Mesenchymal stem cell (in vitro differentiated cells and primary cell): ENCODE results near the gene HACD4.
"Not testable (repeated sequence)": the region's sequence is repeated elsewhere in the genome, so short reads cannot be mapped to it uniquely, and the experiment has no call there.

Experiments used
- DNase-seq: peaks from one replicate; pipeline ENCODE4 v3.0.0-alpha.2; 2013
- H2AFZ ChIP-seq: one replicate; pipeline ENCODE4 v1.6.1; 2013; ENCODE audit warnings: low read depth, mild to moderate bottlenecking, control low read depth, inconsistent platforms, low read length, moderate library complexity
- H2AK5ac ChIP-seq: 2 replicates; pipeline ENCODE4 v1.6.1; 2013; ENCODE audit warnings: low read length, moderate library complexity, mild to moderate bottlenecking, inconsistent platforms; ENCODE audit not compliant: severe bottlenecking
- H2BK120ac ChIP-seq: one replicate; pipeline ENCODE4 v1.6.1; 2013; ENCODE audit warnings: low read depth, mild to moderate bottlenecking, inconsistent platforms, low read length, moderate library complexity
- H2BK12ac ChIP-seq, 2 experiments: one replicate each; pipeline ENCODE4 v1.6.1; 2013; ENCODE audit warnings: inconsistent platforms in 2 of 2, low read length in 2 of 2, mild to moderate bottlenecking in 2 of 2, moderate library complexity in 2 of 2, control low read depth in 1 of 2
- H2BK15ac ChIP-seq: one replicate; pipeline ENCODE4 v1.6.1; 2013; ENCODE audit warnings: mild to moderate bottlenecking, low read depth, inconsistent platforms; ENCODE audit not compliant: poor library complexity, severe bottlenecking
- H2BK5ac ChIP-seq: 2 replicates; pipeline ENCODE4 v1.6.1; 2013; ENCODE audit warnings: low read depth, mild to moderate bottlenecking, low read length, control low read depth, inconsistent platforms; ENCODE audit not compliant: poor library complexity, severe bottlenecking
- H3K14ac ChIP-seq, 2 experiments: one replicate each; pipeline ENCODE4 v1.6.1; 2013; ENCODE audit warnings: inconsistent platforms in 2 of 2, low read length in 2 of 2, control low read depth in 1 of 2, mild to moderate bottlenecking in 1 of 2, moderate library complexity in 1 of 2
- H3K18ac ChIP-seq, 2 experiments: one replicate each; pipeline ENCODE4 v1.6.1; 2013; ENCODE audit warnings: inconsistent platforms in 2 of 2, low read length in 2 of 2, control low read depth in 1 of 2, low read depth in 1 of 2, mild to moderate bottlenecking in 1 of 2
- H3K23ac ChIP-seq, 2 experiments: one replicate each; pipeline ENCODE4 v1.6.1; 2013; ENCODE audit warnings: inconsistent platforms in 2 of 2, low read length in 2 of 2, mild to moderate bottlenecking in 2 of 2, moderate library complexity in 2 of 2, control low read depth in 1 of 2
- H3K27ac ChIP-seq: 2 replicates; pipeline ENCODE4 v1.5.1; 2013; ENCODE audit warnings: mild to moderate bottlenecking, moderate library complexity, low read length, control low read depth, inconsistent platforms; ENCODE audit not compliant: poor library complexity, severe bottlenecking
- H3K27me3 ChIP-seq, 2 experiments: 2 replicates each; pipeline versions ENCODE4 v1.6.1 to v1.7.0; 2013; ENCODE audit warnings: low read length in 2 of 2, mild to moderate bottlenecking in 2 of 2, moderate library complexity in 2 of 2, control low read depth in 1 of 2, inconsistent platforms in 1 of 2; ENCODE audit not compliant: control insufficient read depth in 1 of 2, insufficient read depth in 1 of 2
- H3K36me3 ChIP-seq, 2 experiments: 2 replicates each; pipeline versions ENCODE4 v1.6.1 to v1.7.0; 2013; ENCODE audit warnings: low read length in 2 of 2, control low read depth in 1 of 2, inconsistent platforms in 1 of 2, low read depth in 1 of 2, mild to moderate bottlenecking in 1 of 2; ENCODE audit not compliant: insufficient read depth in 2 of 2, control insufficient read depth in 1 of 2
- H3K4ac ChIP-seq, 2 experiments: one replicate each; pipeline ENCODE4 v1.6.1; 2013; ENCODE audit warnings: inconsistent platforms in 2 of 2, low read length in 2 of 2, mild to moderate bottlenecking in 2 of 2, moderate library complexity in 2 of 2, control low read depth in 1 of 2, low read depth in 1 of 2
- H3K4me1 ChIP-seq: 2 replicates; pipeline ENCODE4 v1.6.1; 2013; ENCODE audit warnings: low read depth, low read length, control low read depth; ENCODE audit not compliant: control insufficient read depth, insufficient read depth
- H3K4me2 ChIP-seq: 2 replicates; pipeline ENCODE4 v1.6.1; 2013; ENCODE audit warnings: low read length, mild to moderate bottlenecking, inconsistent platforms; ENCODE audit not compliant: poor library complexity, severe bottlenecking
- H3K4me3 ChIP-seq, 2 experiments: 2 replicates each; pipeline versions ENCODE4 v1.5.1 to v1.7.0; 2013; ENCODE audit warnings: low read length in 2 of 2, mild to moderate bottlenecking in 2 of 2, control low read depth in 1 of 2, low read depth in 1 of 2; ENCODE audit not compliant: insufficient read depth in 1 of 2
- H3K79me1 ChIP-seq: replicated peaks from 2 replicates; pipeline ENCODE4 v1.6.1; 2013; ENCODE audit warnings: mild to moderate bottlenecking, control low read depth, low read length, inconsistent platforms; ENCODE audit not compliant: poor library complexity, severe bottlenecking
- H3K9ac ChIP-seq: 2 replicates; pipeline ENCODE4 v1.7.0; 2013; ENCODE audit warnings: mild to moderate bottlenecking, low read length, moderate library complexity
- H3K9me3 ChIP-seq: 2 replicates; pipeline ENCODE4 v1.7.0; 2013; ENCODE audit warnings: mild to moderate bottlenecking, low read length; ENCODE audit not compliant: control insufficient read depth
- H4K8ac ChIP-seq: one replicate; pipeline ENCODE4 v1.6.1; 2013; ENCODE audit warnings: inconsistent platforms, mild to moderate bottlenecking, low read length, moderate library complexity
- H4K91ac ChIP-seq: one replicate; pipeline ENCODE4 v1.6.1; 2013; ENCODE audit warnings: mild to moderate bottlenecking, low read length, inconsistent platforms
- WGBS: methylation state at CpG from one replicate; pipeline ENCODE4 v1.1.7; 2013; ENCODE audit warnings: mixed read lengths; 5-methylcytosine and 5-hydroxymethylcytosine counted together

The HACD4 gene

GRCh38 chr9:20978249-20978648 lies 53.2 kb downstream of the HACD4 start:
- Histone ChIP-seq H3K4me3 (no peak overlapping the region), H4K8ac (no peak overlapping the region), H2BK120ac (no peak overlapping the region), H3K14ac (no peak overlapping the region), H3K4ac (no peak overlapping the region), H2AFZ (no peak overlapping the region), H2BK15ac (no peak overlapping the region), H2BK5ac (no peak overlapping the region), H3K23ac (no peak overlapping the region), H2AK5ac (no peak overlapping the region), H3K36me3 (peaks cover 0 to 53% of the 10 kb centered on the region in 2 experiments), H3K79me1 (no peaks in the 10 kb centered on the region), H3K18ac (no peak overlapping the region), H3K9me3 (no peaks in the 10 kb centered on the region), H2BK12ac (no peak overlapping the region), H3K27ac (no peak overlapping the region), H3K4me1 (no peaks in the 10 kb centered on the region), H3K4me2 (no peak overlapping the region), H3K9ac (no peak overlapping the region), H3K27me3 (no peaks in the 10 kb centered on the region), H4K91ac (no peak overlapping the region)
- no CpG with 5 or more reads among the region's 2 CpGs for WGBS
- DNase-seq: no peak

DNA sequence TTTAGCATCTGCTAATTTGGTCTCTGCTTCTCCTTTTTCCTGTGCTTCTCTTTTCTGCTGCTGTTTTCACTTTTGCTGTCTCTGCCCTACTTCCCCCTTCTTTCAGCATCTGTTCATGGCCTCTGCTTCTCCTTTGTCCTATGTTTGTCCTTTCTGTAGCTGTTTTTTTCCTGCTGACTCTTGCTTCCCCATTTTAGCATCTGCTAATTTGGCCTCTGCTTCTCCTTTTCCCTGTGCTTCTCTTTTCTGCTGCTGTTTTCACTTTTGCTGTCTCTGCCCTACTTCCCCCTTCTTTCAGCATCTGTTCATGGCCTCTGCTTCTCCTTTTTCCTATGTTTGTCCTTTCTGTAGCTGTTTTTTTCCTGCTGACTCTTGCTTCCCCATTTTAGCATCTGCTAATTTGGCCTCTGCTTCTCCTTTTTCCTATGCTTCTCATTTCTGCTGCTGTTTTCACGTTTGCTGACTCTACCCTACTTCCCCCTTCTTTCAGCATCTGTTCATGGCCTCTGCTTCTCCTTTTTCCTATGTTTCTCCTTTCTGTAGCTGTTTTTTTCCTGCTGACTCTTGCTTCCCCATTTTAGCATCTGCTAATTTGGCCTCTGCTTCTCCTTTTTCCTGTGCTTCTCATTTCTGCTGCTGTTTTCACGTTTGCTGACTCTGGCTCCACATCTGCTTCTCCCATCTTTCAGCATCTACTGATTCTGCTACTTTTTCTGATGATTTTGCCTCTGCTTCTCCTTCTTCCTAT lies 57.1 kb downstream of the HACD4 start:
- H2BK15ac ChIP-seq, H3K14ac ChIP-seq, H3K9me3 ChIP-seq, H3K9ac ChIP-seq, H4K8ac ChIP-seq, H2BK5ac ChIP-seq, H2AK5ac ChIP-seq, H3K18ac ChIP-seq, H3K4me1 ChIP-seq, H2BK120ac ChIP-seq, H3K23ac ChIP-seq, DNase-seq, H3K4me3 ChIP-seq, H2AFZ ChIP-seq, H3K4ac ChIP-seq, H3K27me3 ChIP-seq, H3K79me1 ChIP-seq, H3K4me2 ChIP-seq, H4K91ac ChIP-seq, H2BK12ac ChIP-seq, H3K27ac ChIP-seq: not testable (repeated sequence)
- H3K36me3 ChIP-seq: peaks cover 0 to 53% of the 10 kb centered on the region in 2 experiments
- WGBS: 92% methylated on average over 2 of the region's 2 CpGs

- not testable (repeated sequence) for H4K8ac ChIP-seq, H3K18ac ChIP-seq, H3K4me3 ChIP-seq, H3K4ac ChIP-seq, H3K27ac ChIP-seq, H3K79me1 ChIP-seq, H2AFZ ChIP-seq, H4K91ac ChIP-seq, H3K23ac ChIP-seq, H2BK120ac ChIP-seq, DNase-seq, H3K9me3 ChIP-seq, H2BK12ac ChIP-seq, H3K27me3 ChIP-seq, H3K4me1 ChIP-seq, H2BK15ac ChIP-seq, H2BK5ac ChIP-seq, H3K4me2 ChIP-seq, H3K9ac ChIP-seq, H2AK5ac ChIP-seq, H3K14ac ChIP-seq
- 94% methylated on average over 2 of the region's 2 CpGs for WGBS
- peaks cover 0 to 47% of the 10 kb centered on the region in 2 experiments for H3K36me3 ChIP-seq
Observed at GRCh38 chr9:20973246-20973947, 58.0 kb downstream of the HACD4 start.

DNA sequence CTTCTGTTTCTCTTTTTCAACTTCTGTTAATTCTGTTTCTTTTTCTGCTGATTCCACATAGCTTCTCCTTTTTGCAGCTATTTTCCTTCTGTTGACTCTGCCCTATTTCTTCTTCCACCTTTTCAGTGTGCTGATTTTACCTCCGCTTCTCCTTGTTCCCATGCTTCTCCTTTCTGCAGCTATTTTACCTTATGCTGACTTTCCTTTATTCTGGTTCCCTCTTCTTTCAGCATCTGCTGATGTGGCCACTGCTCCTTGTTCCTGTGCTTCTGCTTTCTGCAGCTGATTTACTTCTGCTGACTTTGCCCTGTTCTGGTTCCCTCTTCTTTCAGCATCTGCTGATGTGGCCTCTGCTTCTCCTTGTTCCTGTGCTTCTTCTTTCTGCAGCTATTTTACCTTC lies 58.8 kb downstream of the HACD4 start:
- Histone ChIP-seq H3K36me3 (peaks cover 0 to 40% of the 10 kb centered on the region in 2 experiments), H3K79me1 (peaks cover 4% of the 10 kb centered on the region), H4K8ac (no peak overlapping the region), H2BK12ac (no peak overlapping the region), H3K4me2 (no peak overlapping the region), H3K27me3 (no peaks in the 10 kb centered on the region), H3K4me1 (no peaks in the 10 kb centered on the region), H2BK5ac (no peak overlapping the region), H3K18ac (no peak overlapping the region), H2AFZ (no peak overlapping the region), H2BK120ac (no peak overlapping the region), H3K9me3 (no peaks in the 10 kb centered on the region), H3K4ac (no peak overlapping the region), H3K14ac (no peak overlapping the region), H2BK15ac (no peak overlapping the region), H3K23ac (no peak overlapping the region), H3K27ac (no peak overlapping the region), H3K9ac (no peak overlapping the region), H4K91ac (no peak overlapping the region), H3K4me3 (no peak overlapping the region), H2AK5ac (no peak overlapping the region)
- no peak for DNase-seq
- 96% methylated on average over 1 of the region's 1 CpG for WGBS
